WTC11 (cell line): ENCODE measurements around the gene RANGAP1. TPM values are rescaled to one million over a fixed set of nuclear protein-coding genes. Genes with fewer than 3 reads are reported as not detected.

Experiments
- ATAC-seq: fragments of 200-7000 bp; cut with Tn5 transposase; 2 replicates; pipeline ENCODE4 v1.10.0; 2021; ENCODE audit warnings: mild to moderate bottlenecking, moderate library complexity
- CTCF ChIA-PET: fragments of 300-600 bp; sonication (Branson Sonifier 250); formaldehyde crosslinking; loops from one replicate; lab custom pipeline; 2021; ENCODE audit warnings: antibody characterized with exemption; lab: Charles Lee
- POLR2A ChIA-PET: fragments of 350-600 bp; sonication (Branson Sonifier 250); formaldehyde crosslinking; loops from one replicate; lab custom pipeline; 2021; ENCODE audit warnings: antibody characterized with exemption; lab: Charles Lee
- DNase-seq: peaks from one replicate; pipeline ENCODE4 v3.0.0; 2021; ENCODE audit warnings: low spot score
- H3K27ac Mint-ChIP-seq: 2 replicates; pipeline ENCODE4 v1.8.0; 2021; ENCODE audit warnings: mixed read lengths
- H3K27me3 Mint-ChIP-seq: 2 replicates; pipeline ENCODE4 v1.8.0; 2021; ENCODE audit warnings: low read depth, mild to moderate bottlenecking, moderate library complexity, mixed read lengths
- H3K36me3 Mint-ChIP-seq: 2 replicates; pipeline ENCODE4 v1.8.0; 2021; ENCODE audit warnings: mixed read lengths
- H3K4me1 Mint-ChIP-seq: 2 replicates; pipeline ENCODE4 v1.8.0; 2022; ENCODE audit warnings: mixed read lengths
- H3K4me3 Mint-ChIP-seq: 2 replicates; pipeline ENCODE4 v1.8.0; 2021; ENCODE audit warnings: mild to moderate bottlenecking, moderate library complexity, mixed read lengths
- H3K9me3 Mint-ChIP-seq: 2 replicates; pipeline ENCODE4 v1.8.0; 2021; ENCODE audit warnings: mixed read lengths
- AFF4 ChIP-seq: sonication (generic); formaldehyde crosslinking; IDR thresholded peaks from 2 replicates; pipeline ENCODE4 v1.8.1; 2023; ENCODE audit warnings: mild to moderate bottlenecking, missing genetic modification reagents, borderline replicate concordance
- AR ChIP-seq: fragments of 250-450 bp; sonication (Bioruptor Pico); IDR thresholded peaks from 2 replicates; pipeline ENCODE4 v1.9.0; 2021; ENCODE audit warnings: mild to moderate bottlenecking
- CREB1 ChIP-seq: sonication (generic); formaldehyde crosslinking; IDR thresholded peaks from 2 replicates; pipeline ENCODE4 v1.8.0; 2023; ENCODE audit warnings: mild to moderate bottlenecking, missing genetic modification reagents
- CREM ChIP-seq: sonication (generic); formaldehyde crosslinking; IDR thresholded peaks from 2 replicates; pipeline ENCODE4 v1.8.1; 2022; ENCODE audit warnings: mild to moderate bottlenecking, missing genetic modification reagents, moderate library complexity
- ELF4 ChIP-seq: sonication (generic); formaldehyde crosslinking; IDR thresholded peaks from 2 replicates; pipeline ENCODE4 v1.8.1; 2022; ENCODE audit warnings: low read depth, mild to moderate bottlenecking, moderate library complexity, missing genetic modification reagents
- EMX1 ChIP-seq: fragments of 250-450 bp; sonication (Bioruptor Pico); IDR thresholded peaks from 2 replicates; pipeline ENCODE4 v1.8.0; 2021; ENCODE audit warnings: mild to moderate bottlenecking
- MYBL2 ChIP-seq: sonication (generic); formaldehyde crosslinking; IDR thresholded peaks from 2 replicates; pipeline ENCODE4 v1.8.1; 2023; ENCODE audit warnings: mild to moderate bottlenecking, moderate library complexity, missing genetic modification reagents
- PREB ChIP-seq: sonication (generic); formaldehyde crosslinking; IDR thresholded peaks from 2 replicates; pipeline ENCODE4 v1.8.1; 2022; ENCODE audit warnings: mild to moderate bottlenecking, missing genetic modification reagents, moderate library complexity, borderline replicate concordance
- RORB ChIP-seq: fragments of 250-450 bp; sonication (Bioruptor Pico); IDR thresholded peaks from 2 replicates; pipeline ENCODE4 v1.9.0; 2021; ENCODE audit warnings: mild to moderate bottlenecking
- SMAD4 ChIP-seq: sonication (generic); formaldehyde crosslinking; IDR thresholded peaks from 2 replicates; pipeline ENCODE4 v1.8.0; 2022; ENCODE audit warnings: mild to moderate bottlenecking, missing genetic modification reagents
- ZNF512 ChIP-seq: sonication (generic); formaldehyde crosslinking; IDR thresholded peaks from 2 replicates; pipeline ENCODE4 v1.8.1; 2022; ENCODE audit warnings: missing genetic modification reagents, borderline replicate concordance
- total RNA-seq: library from RNA; stranded (reverse); gene quantifications from 3 replicates; pipeline ENCODE4 v1.2.3, GENCODE V29; 2021
- TF ChIP-seq, protein P1 (sequence below): sonication (generic); formaldehyde crosslinking; IDR thresholded peaks from 2 replicates; pipeline ENCODE4 v1.8.1; 2022; ENCODE audit warnings: low read depth, missing genetic modification reagents, borderline replicate concordance
- TF ChIP-seq, protein P2 (sequence below): sonication (generic); formaldehyde crosslinking; IDR thresholded peaks from 2 replicates; pipeline ENCODE4 v1.8.1; 2023; ENCODE audit warnings: mild to moderate bottlenecking, missing genetic modification reagents
- TF ChIP-seq, protein P3 (sequence below): sonication (generic); formaldehyde crosslinking; IDR thresholded peaks from 2 replicates; pipeline ENCODE4 v1.8.0; 2022; ENCODE audit warnings: mild to moderate bottlenecking, missing genetic modification reagents

The RANGAP1 gene
- total RNA-seq, 1 experiment from 2014 or later: 160 TPM

DNA sequence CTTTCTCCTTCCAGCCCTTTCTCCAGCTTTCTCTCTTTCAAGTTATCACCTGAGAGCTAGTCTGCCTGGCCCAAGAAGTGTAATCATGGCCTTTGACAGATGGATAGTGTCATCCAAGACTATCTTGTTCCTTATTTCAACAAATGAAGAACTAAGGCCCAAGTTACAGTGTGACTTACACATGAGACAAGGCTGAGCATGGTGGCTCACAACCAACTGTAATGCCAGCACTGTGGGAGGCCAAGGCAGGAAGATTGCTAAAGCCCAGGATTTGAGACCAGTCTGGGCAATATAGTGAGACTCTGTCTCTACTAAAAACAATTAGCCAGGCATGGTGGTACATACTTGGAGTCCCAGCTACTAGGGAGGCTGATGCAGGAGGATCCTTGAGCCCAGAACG is 3.7 kb upstream of the RANGAP1 start:
- ATAC-seq (no peak), DNase-seq (no peak)
- Mint-ChIP-seq H3K27me3 (no peaks in the 10 kb centered on the region), H3K4me3 (no peak overlapping the region), H3K9me3 (0 out of 2 replicates have a peak, but pooled peaks cover 3% of the 10 kb centered on the region), H3K36me3 (peaks cover 9% of the 10 kb centered on the region), H3K4me1 (peaks cover 39% of the 10 kb centered on the region), H3K27ac (peak overlapping the region; percentile 93)
- POLR2A ChIA-PET: interaction anchor here (0.7 kb wide), 2 partner anchors 12 to 41 kb away, joined by 3 read pairs; no protein-coding TSS in a partner anchor
- CTCF ChIA-PET: no interaction called here
- no peak for TF ChIP-seq MYBL2 (CRISPR knock-in tag)
- no peak for TF ChIP-seq EMX1
- TF ChIP-seq CREM: no peak
- TF ChIP-seq, protein P1, sequence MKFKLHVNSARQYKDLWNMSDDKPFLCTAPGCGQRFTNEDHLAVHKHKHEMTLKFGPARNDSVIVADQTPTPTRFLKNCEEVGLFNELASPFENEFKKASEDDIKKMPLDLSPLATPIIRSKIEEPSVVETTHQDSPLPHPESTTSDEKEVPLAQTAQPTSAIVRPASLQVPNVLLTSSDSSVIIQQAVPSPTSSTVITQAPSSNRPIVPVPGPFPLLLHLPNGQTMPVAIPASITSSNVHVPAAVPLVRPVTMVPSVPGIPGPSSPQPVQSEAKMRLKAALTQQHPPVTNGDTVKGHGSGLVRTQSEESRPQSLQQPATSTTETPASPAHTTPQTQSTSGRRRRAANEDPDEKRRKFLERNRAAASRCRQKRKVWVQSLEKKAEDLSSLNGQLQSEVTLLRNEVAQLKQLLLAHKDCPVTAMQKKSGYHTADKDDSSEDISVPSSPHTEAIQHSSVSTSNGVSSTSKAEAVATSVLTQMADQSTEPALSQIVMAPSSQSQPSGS (CRISPR knock-in tag): no peak
- TF ChIP-seq, protein P2, sequence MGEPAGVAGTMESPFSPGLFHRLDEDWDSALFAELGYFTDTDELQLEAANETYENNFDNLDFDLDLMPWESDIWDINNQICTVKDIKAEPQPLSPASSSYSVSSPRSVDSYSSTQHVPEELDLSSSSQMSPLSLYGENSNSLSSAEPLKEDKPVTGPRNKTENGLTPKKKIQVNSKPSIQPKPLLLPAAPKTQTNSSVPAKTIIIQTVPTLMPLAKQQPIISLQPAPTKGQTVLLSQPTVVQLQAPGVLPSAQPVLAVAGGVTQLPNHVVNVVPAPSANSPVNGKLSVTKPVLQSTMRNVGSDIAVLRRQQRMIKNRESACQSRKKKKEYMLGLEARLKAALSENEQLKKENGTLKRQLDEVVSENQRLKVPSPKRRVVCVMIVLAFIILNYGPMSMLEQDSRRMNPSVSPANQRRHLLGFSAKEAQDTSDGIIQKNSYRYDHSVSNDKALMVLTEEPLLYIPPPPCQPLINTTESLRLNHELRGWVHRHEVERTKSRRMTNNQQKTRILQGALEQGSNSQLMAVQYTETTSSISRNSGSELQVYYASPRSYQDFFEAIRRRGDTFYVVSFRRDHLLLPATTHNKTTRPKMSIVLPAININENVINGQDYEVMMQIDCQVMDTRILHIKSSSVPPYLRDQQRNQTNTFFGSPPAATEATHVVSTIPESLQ (CRISPR knock-in tag): no peak
- TF ChIP-seq SMAD4: no peak
- TF ChIP-seq AR (CRISPR knock-in tag): no peak
- no peak for TF ChIP-seq CREB1 (CRISPR knock-in tag)
- TF ChIP-seq PREB: no peak
- TF ChIP-seq ELF4 (CRISPR knock-in tag): no peak
- TF ChIP-seq, protein P3, sequence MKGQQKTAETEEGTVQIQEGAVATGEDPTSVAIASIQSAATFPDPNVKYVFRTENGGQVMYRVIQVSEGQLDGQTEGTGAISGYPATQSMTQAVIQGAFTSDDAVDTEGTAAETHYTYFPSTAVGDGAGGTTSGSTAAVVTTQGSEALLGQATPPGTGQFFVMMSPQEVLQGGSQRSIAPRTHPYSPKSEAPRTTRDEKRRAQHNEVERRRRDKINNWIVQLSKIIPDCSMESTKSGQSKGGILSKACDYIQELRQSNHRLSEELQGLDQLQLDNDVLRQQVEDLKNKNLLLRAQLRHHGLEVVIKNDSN (CRISPR knock-in tag): no peak
- no peak for TF ChIP-seq AFF4
- TF ChIP-seq RORB (CRISPR knock-in tag): no peak
- no peak for TF ChIP-seq ZNF512
